Natural killer cell (primary cell): ENCODE measurements around the gene LY9. TPM values are rescaled to one million over a fixed set of nuclear protein-coding genes. Genes with fewer than 3 reads are reported as not detected.

Source experiments
- ATAC-seq, 3 donors: fragments of 150-1000 bp in 2 of 3; fragments of 200-7000 bp in 1 of 3; cut with Tn5 transposase; 1 replicate in 1 of 3; 2 replicates in 2 of 3; pipeline ENCODE4 v1.10.0; 2021; ENCODE audit warnings: mild to moderate bottlenecking in 2 of 3, moderate library complexity in 2 of 3
- DNase-seq, 2 donors: peaks; one replicate each; pipeline versions ENCODE4 v3.0.0 to v3.0.0-alpha.2; 2013 to 2021; ENCODE audit warnings: mixed read lengths in 1 of 2
- H3K27ac ChIP-seq: one replicate; pipeline ENCODE4 v1.5.1; 2013; ENCODE audit warnings: mild to moderate bottlenecking, low read length
- H3K27me3 ChIP-seq: one replicate; pipeline ENCODE4 v1.6.1; 2013; ENCODE audit warnings: low read length; ENCODE audit not compliant: control insufficient read depth, insufficient read depth
- H3K36me3 ChIP-seq: one replicate; pipeline ENCODE4 v1.6.1; 2013; ENCODE audit warnings: low read length; ENCODE audit not compliant: control insufficient read depth, insufficient read depth
- H3K4me1 ChIP-seq: one replicate; pipeline ENCODE4 v1.6.1; 2013; ENCODE audit warnings: low read length; ENCODE audit not compliant: control insufficient read depth, insufficient read depth
- H3K4me3 ChIP-seq: one replicate; pipeline ENCODE4 v1.5.1; 2013; ENCODE audit warnings: low read length
- H3K9me3 ChIP-seq: one replicate; pipeline ENCODE4 v1.6.1; 2013; ENCODE audit warnings: low read length; ENCODE audit not compliant: control insufficient read depth, insufficient read depth
- H3K27ac Mint-ChIP-seq, 2 donors: one replicate each; pipeline ENCODE4 v1.8.0; 2022; ENCODE audit warnings: mild to moderate bottlenecking in 2 of 2, mixed read lengths in 2 of 2, moderate library complexity in 1 of 2
- H3K27me3 Mint-ChIP-seq, 2 donors: one replicate each; pipeline ENCODE4 v1.8.0; 2022; ENCODE audit warnings: low read depth in 2 of 2, mixed read lengths in 2 of 2
- H3K36me3 Mint-ChIP-seq: one replicate; pipeline ENCODE4 v1.8.0; 2022; ENCODE audit warnings: mixed read lengths
- H3K4me1 Mint-ChIP-seq, 2 donors: one replicate each; pipeline ENCODE4 v1.8.0; 2022; ENCODE audit warnings: mixed read lengths in 2 of 2
- H3K4me3 Mint-ChIP-seq: one replicate; pipeline ENCODE4 v1.8.0; 2022; ENCODE audit warnings: mild to moderate bottlenecking, moderate library complexity, mixed read lengths
- H3K9me3 Mint-ChIP-seq, 2 donors: one replicate each; pipeline ENCODE4 v1.8.0; 2022; ENCODE audit warnings: mixed read lengths in 2 of 2
- CTCF ChIP-seq: fragments of 200-600 bp; IDR thresholded peaks from one replicate; pipeline ENCODE4 v1.8.0; 2022; ENCODE audit warnings: antibody characterized with exemption
- WGBS: methylation state at CpG from one replicate; pipeline ENCODE4 v1.1.7; 2013; ENCODE audit warnings: missing lambda C conversion rate; ENCODE audit not compliant: insufficient coverage; 5-methylcytosine and 5-hydroxymethylcytosine counted together
- intact Hi-C: fragments of 100-400 bp; cut with micrococcal nuclease; formaldehyde crosslinking; loops from one replicate; pipeline ENCODE4 v1.14.2; 2022
- total RNA-seq, 4 donors: library from RNA; stranded (reverse); fragments of 120-200 nt in 1 of 4; gene quantifications; one replicate each; pipeline versions ENCODE4 v1.2.3 to v1.2.4, GENCODE V29; 2013 to 2022

The LY9 gene
- total RNA-seq, 3 donors from 2014 or later (not counting 1 experiment from before 2014, with no cell fraction given), result 30.3 to 47.1 (median 34.4) TPM

DNA sequence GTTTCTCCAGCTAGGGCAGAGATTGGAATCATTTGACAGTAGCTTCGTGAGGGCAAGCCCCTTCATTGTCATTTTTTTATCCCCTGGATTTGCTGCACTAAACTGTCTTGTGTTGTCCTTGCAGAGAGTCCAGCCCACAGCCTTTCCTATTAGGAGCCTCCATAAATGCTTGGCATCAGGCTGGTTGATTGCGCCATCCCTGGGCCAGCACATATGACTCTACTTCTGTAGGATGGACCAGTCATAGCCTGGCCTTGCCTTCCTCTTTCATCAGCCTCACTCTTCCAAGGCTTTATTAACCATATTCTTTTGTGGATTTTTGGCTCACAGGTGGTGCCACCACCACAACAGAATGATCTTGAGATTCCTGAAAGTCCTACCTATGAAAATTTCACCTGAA is 31.4 kb downstream of the LY9 start:
- ATAC-seq, result no peak
- intact Hi-C loops, result no loop called here
- Mint-ChIP-seq H3K36me3 (peaks cover 27% of the 10 kb centered on the region), H3K4me3 (no peak overlapping the region), H3K4me1 (peaks cover 22 to 27% of the 10 kb centered on the region in 2 donors), H3K27me3 (no peaks in the 10 kb centered on the region), H3K27ac (peak overlapping the region; percentile 76), H3K9me3 (no peaks in the 10 kb centered on the region)
- peaks cover 71% of the 10 kb centered on the region for H3K36me3 ChIP-seq
- H3K27ac ChIP-seq, result no peak overlapping the region
- H3K9me3 ChIP-seq, result no peaks in the 10 kb centered on the region
- WGBS, result 95% methylated on average over 2 of the region's 2 CpGs
- no peak for TF ChIP-seq CTCF
- no peaks in the 10 kb centered on the region for H3K27me3 ChIP-seq
- no peak overlapping the region for H3K4me3 ChIP-seq
- H3K4me1 ChIP-seq, result no peaks in the 10 kb centered on the region
- DNase-seq, result no peak

DNA sequence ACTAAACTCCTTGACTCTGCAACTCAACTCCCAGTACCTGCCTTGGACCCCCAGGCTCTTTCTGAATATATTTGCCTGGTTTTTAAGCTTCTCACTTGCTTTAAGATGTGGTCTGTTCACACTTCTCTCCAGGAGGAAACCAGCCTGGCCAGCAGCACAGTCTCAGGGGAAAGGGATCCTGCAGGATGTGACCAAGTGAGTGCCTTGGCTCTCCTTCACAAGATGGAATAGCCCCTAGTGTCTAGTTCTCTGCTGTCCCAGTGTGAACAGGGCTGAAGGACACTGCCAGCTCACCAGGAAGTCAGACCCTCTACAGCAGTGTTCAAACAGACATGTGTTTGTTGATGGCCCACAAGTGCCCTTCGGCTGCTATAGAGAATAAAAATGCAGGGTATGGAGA is 33.8 kb downstream of the LY9 start:
- H3K27me3 Mint-ChIP-seq, result no peaks in the 10 kb centered on the region
- peak overlapping the region; percentile 27 to 86 for H3K27ac Mint-ChIP-seq
- H3K4me1 Mint-ChIP-seq, result peaks cover 40 to 43% of the 10 kb centered on the region in 2 donors
- intact Hi-C loops, result loop anchor here (1.0 kb wide), 2 partner anchors 102 to 148 kb away; no protein-coding TSS in a partner anchor
- peaks cover 32% of the 10 kb centered on the region for H3K36me3 Mint-ChIP-seq
- H3K4me1 ChIP-seq, result peaks cover 8% of the 10 kb centered on the region
- no peaks in the 10 kb centered on the region for H3K9me3 Mint-ChIP-seq
- H3K9me3 ChIP-seq, result no peaks in the 10 kb centered on the region
- no peak for DNase-seq
- no peak for TF ChIP-seq CTCF
- WGBS, result 75% methylated on average over 1 of the region's 1 CpG
- H3K27ac ChIP-seq, result peak overlapping the region; percentile 2
- no peak overlapping the region for H3K4me3 ChIP-seq
- no peak overlapping the region for H3K4me3 Mint-ChIP-seq
- peaks cover 75% of the 10 kb centered on the region for H3K36me3 ChIP-seq
- no peak for ATAC-seq
- H3K27me3 ChIP-seq, result no peaks in the 10 kb centered on the region

DNA sequence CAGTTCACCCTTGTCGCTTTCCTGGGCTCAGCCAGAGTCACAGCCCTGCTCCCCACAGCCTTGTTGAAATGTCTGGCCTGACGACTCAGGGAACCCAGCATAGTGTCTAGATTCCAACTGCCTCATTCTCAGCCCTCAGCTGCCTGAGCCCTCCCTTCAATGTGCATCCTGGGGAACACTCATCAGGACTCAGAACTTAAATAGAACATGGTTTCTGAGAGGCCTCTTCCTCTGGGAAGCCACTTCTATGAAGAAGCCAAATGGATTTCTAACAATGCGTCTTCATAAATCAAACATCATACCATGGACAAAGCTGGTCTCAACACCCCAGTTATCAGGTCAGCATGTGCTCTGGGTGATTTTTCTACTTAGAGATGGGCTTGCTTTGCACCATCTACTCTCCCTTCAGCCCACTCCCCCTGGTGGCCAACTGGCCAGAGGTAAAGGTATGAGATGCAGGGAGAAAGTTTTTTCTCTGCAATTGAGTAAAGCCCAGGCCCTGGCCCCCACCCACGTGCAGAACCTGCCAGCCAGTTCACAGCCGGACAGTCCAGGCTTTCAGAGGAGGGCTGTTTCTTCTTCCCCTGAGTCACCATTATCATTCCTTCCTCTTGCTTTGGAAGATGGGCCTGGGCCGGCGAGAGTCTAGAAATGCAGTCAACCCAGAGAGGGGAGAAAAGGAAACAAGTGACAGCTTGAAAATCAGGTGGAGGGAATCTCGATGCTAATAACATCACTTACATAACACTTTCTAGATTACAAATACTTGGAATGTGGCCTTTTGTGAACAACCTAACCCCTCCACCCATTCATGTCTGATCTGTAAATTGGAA is 34.6 kb downstream of the LY9 start:
- Histone ChIP-seq H3K27me3 (no peaks in the 10 kb centered on the region), H3K4me1 (peaks cover 14% of the 10 kb centered on the region), H3K27ac (no peak overlapping the region), H3K4me3 (no peak overlapping the region), H3K9me3 (no peaks in the 10 kb centered on the region), H3K36me3 (peaks cover 81% of the 10 kb centered on the region)
- ATAC-seq (peak; percentile 57 to 75 (median 71)), DNase-seq (peak; percentile 43 to 84)
- Mint-ChIP-seq H3K36me3 (peaks cover 37% of the 10 kb centered on the region), H3K9me3 (no peaks in the 10 kb centered on the region), H3K27ac (peak overlapping the region; percentile 27 to 86), H3K4me1 (peaks cover 47 to 50% of the 10 kb centered on the region in 2 donors), H3K4me3 (no peak overlapping the region), H3K27me3 (no peaks in the 10 kb centered on the region)
- peak; percentile 53 for TF ChIP-seq CTCF
- 83% methylated on average over 5 of the region's 8 CpGs for WGBS
- intact Hi-C loops, result loop anchor here (1.0 kb wide), 2 partner anchors 103 to 149 kb away; no protein-coding TSS in a partner anchor
